BLaER1 treated with 17β-estradiol and CSF1 and Interleukin-3, amounts not matched to agents 10 nM and 100 nM (cell line): ENCODE results near the gene ATF7IP2.
A peak's percentile ranks its signal among the peaks of the same experiment; 100 is the strongest.

Source experiments
- H3K27ac ChIP-seq, 11 experiments: shearing (Covaris generic); formaldehyde crosslinking; 2 replicates each; pipeline ENCODE4 v1.8.1; 2022
- H3K27me3 ChIP-seq, 11 experiments: shearing (Covaris generic); formaldehyde crosslinking; 2 replicates each; pipeline ENCODE4 v1.8.1; 2022
- H3K36me3 ChIP-seq, 11 experiments: shearing (Covaris generic); formaldehyde crosslinking; 2 replicates each; pipeline ENCODE4 v1.8.1; 2022
- H3K4me1 ChIP-seq, 10 experiments: shearing (Covaris generic); formaldehyde crosslinking; 2 replicates each; pipeline ENCODE4 v1.8.1; 2022
- H3K4me2 ChIP-seq, 11 experiments: shearing (Covaris generic); formaldehyde crosslinking; 2 replicates each; pipeline ENCODE4 v1.8.1; 2022
- H3K4me3 ChIP-seq, 10 experiments: shearing (Covaris generic); formaldehyde crosslinking; 2 replicates each; pipeline ENCODE4 v1.8.1; 2022
- H3K9ac ChIP-seq, 11 experiments: shearing (Covaris generic); formaldehyde crosslinking; 2 replicates each; pipeline ENCODE4 v1.8.1; 2022
- H3K9me3 ChIP-seq, 11 experiments: shearing (Covaris generic); formaldehyde crosslinking; replicated peaks in 1 of 11; 2 replicates each; pipeline ENCODE4 v1.8.1; 2022
- H4K20me1 ChIP-seq, 11 experiments: shearing (Covaris generic); formaldehyde crosslinking; 2 replicates each; pipeline ENCODE4 v1.8.1; 2022
- Cebpa-rat ChIP-seq, 11 experiments: shearing (Covaris generic); IDR thresholded peaks; 2 replicates each; pipeline ENCODE4 v1.8.1; 2022

Gene ATF7IP2

GRCh38 chr16:10370096-10370726 lies 15.7 kb upstream of the ATF7IP2 start:
- no peak overlapping the region for H3K4me3 ChIP-seq
- no peaks in the 10 kb centered on the region for H3K4me1 ChIP-seq
- no peaks in the 10 kb centered on the region for H3K27me3 ChIP-seq
- no peaks in the 10 kb centered on the region for H4K20me1 ChIP-seq
- H3K36me3 ChIP-seq = no peaks in the 10 kb centered on the region
- peaks cover 10 to 34% (median 29%) of the 10 kb centered on the region in 11 experiments; a peak in 21 of 22 replicates for H3K9me3 ChIP-seq
- no peak overlapping the region for H3K27ac ChIP-seq
- H3K9ac ChIP-seq = no peak overlapping the region
- no peak overlapping the region for H3K4me2 ChIP-seq
- no peak for TF ChIP-seq Cebpa-rat (IDR thresholded peaks at IDR 0.05)

GRCh38 chr16:10371592-10371991 lies 14.3 kb upstream of the ATF7IP2 start:
- Histone ChIP-seq H3K4me1 (no peaks in the 10 kb centered on the region), H4K20me1 (no peaks in the 10 kb centered on the region), H3K9me3 (peaks cover 24 to 47% (median 41%) of the 10 kb centered on the region in 11 experiments), H3K9ac (no peak overlapping the region), H3K4me2 (no peak overlapping the region), H3K27ac (no peak overlapping the region), H3K4me3 (no peak overlapping the region), H3K36me3 (no peaks in the 10 kb centered on the region), H3K27me3 (no peaks in the 10 kb centered on the region)
- TF ChIP-seq Cebpa-rat (IDR thresholded peaks at IDR 0.05) = no peak

- Histone ChIP-seq H3K36me3 (no peaks in the 10 kb centered on the region), H3K9ac (no peak overlapping the region)
- TF ChIP-seq Cebpa-rat (IDR thresholded peaks at IDR 0.05) = no peak
Measured at GRCh38 chr16:10373556-10373955, 12.3 kb upstream of the ATF7IP2 start.

GRCh38 chr16:10376229-10376628 lies 9.6 kb upstream of the ATF7IP2 start:
- no peaks in the 10 kb centered on the region for H4K20me1 ChIP-seq
- H3K27ac ChIP-seq = no peak overlapping the region
- no peaks in the 10 kb centered on the region for H3K27me3 ChIP-seq
- no peak overlapping the region for H3K9ac ChIP-seq
- peaks cover 25 to 47% (median 38%) of the 10 kb centered on the region in 11 experiments for H3K9me3 ChIP-seq
- H3K36me3 ChIP-seq = no peaks in the 10 kb centered on the region
- H3K4me1 ChIP-seq = no peaks in the 10 kb centered on the region
- no peak overlapping the region for H3K4me2 ChIP-seq
- H3K4me3 ChIP-seq = no peak overlapping the region
- TF ChIP-seq Cebpa-rat (IDR thresholded peaks at IDR 0.05) = no peak

More at GRCh38 chr16:10373556-10373955, 12.3 kb upstream of the ATF7IP2 start:
- Histone ChIP-seq H3K27me3 (no peaks in the 10 kb centered on the region), H3K4me3 (no peak overlapping the region), H4K20me1 (no peaks in the 10 kb centered on the region), H3K4me1 (no peaks in the 10 kb centered on the region), H3K9me3 (peaks cover 33 to 62% (median 52%) of the 10 kb centered on the region in 11 experiments), H3K27ac (no peak overlapping the region), H3K4me2 (no peak overlapping the region)

- H3K4me3 ChIP-seq = no peak overlapping the region
- H3K27me3 ChIP-seq = no peaks in the 10 kb centered on the region
- no peak overlapping the region for H3K9ac ChIP-seq
- peaks cover 18 to 36% (median 31%) of the 10 kb centered on the region in 11 experiments for H3K9me3 ChIP-seq
- H3K4me2 ChIP-seq = no peak overlapping the region
- peaks cover 9 to 22% (median 15%) of the 10 kb centered on the region in 10 experiments; a peak in 16 of 20 replicates for H3K4me1 ChIP-seq
- peaks cover 8 to 15% (median 15%) of the 10 kb centered on the region in 11 experiments; a peak in 21 of 22 replicates for H3K36me3 ChIP-seq
- no peak overlapping the region for H3K27ac ChIP-seq
- TF ChIP-seq Cebpa-rat (IDR thresholded peaks at IDR 0.05) = no peak
- H4K20me1 ChIP-seq = no peaks in the 10 kb centered on the region
Measured at GRCh38 chr16:10383626-10384025, 2.2 kb upstream of the ATF7IP2 start.

GRCh38 chr16:10386517-10387100 lies 748 bp downstream of the ATF7IP2 start:
- no peak for TF ChIP-seq Cebpa-rat (IDR thresholded peaks at IDR 0.05)
- Histone ChIP-seq H3K27ac (peak overlapping the region; percentile 88 to 96 (median 91)), H3K27me3 (no peaks in the 10 kb centered on the region)

GRCh38 chr16:10387188-10387617 lies 1.3 kb downstream of the ATF7IP2 start:
- Histone ChIP-seq H4K20me1 (0 out of 22 replicates have a peak, but pooled peaks cover 0 to under 1% (median 0%) of the 10 kb centered on the region in 11 experiments), H3K9ac (peak overlapping the region; percentile 87 to 96 (median 93); a peak in 18 of 22 replicates), H3K4me1 (peaks cover 10 to 30% (median 19%) of the 10 kb centered on the region in 10 experiments; a peak in 16 of 20 replicates), H3K4me2 (peak overlapping the region; percentile 69 to 85 (median 78)), H3K4me3 (peak overlapping the region; percentile 74 to 96 (median 86)), H3K27me3 (no peaks in the 10 kb centered on the region), H3K9me3 (peaks cover 34 to 71% (median 67%) of the 10 kb centered on the region in 11 experiments), H3K36me3 (peaks cover 12 to 51% (median 50%) of the 10 kb centered on the region in 11 experiments; a peak in 21 of 22 replicates), H3K27ac (peak overlapping the region in 6 of 11 experiments; percentile 90 to 96 (median 92); a peak in 7 of 22 replicates)
- TF ChIP-seq Cebpa-rat (IDR thresholded peaks at IDR 0.05) = no peak

More at GRCh38 chr16:10386517-10387100, 748 bp downstream of the ATF7IP2 start:
- Histone ChIP-seq H3K9me3 (peaks cover 32 to 66% (median 61%) of the 10 kb centered on the region in 11 experiments), H3K36me3 (peaks cover 10 to 45% (median 44%) of the 10 kb centered on the region in 11 experiments; a peak in 21 of 22 replicates), H3K4me1 (peaks cover 12 to 34% (median 21%) of the 10 kb centered on the region in 10 experiments; a peak in 16 of 20 replicates), H3K4me2 (peak overlapping the region; percentile 69 to 85 (median 78)), H3K4me3 (peak overlapping the region; percentile 74 to 96 (median 86)), H3K9ac (peak overlapping the region; percentile 87 to 96 (median 93)), H4K20me1 (no peaks in the 10 kb centered on the region)

GRCh38 chr16:10388988-10389387 lies 3.1 kb downstream of the ATF7IP2 start:
- Histone ChIP-seq H4K20me1 (0 out of 22 replicates have a peak, but pooled peaks cover 0 to 5% (median 0%) of the 10 kb centered on the region in 11 experiments), H3K4me1 (peaks cover 8 to 30% (median 18%) of the 10 kb centered on the region in 10 experiments; a peak in 16 of 20 replicates), H3K9ac (no peak overlapping the region), H3K4me2 (peak overlapping the region in 7 of 11 experiments; percentile 1 to 78 (median 10); a peak in 9 of 22 replicates), H3K4me3 (peak overlapping the region in 5 of 10 experiments; percentile 2 to 85 (median 78); a peak in 3 of 20 replicates), H3K9me3 (peaks cover 47 to 84% (median 81%) of the 10 kb centered on the region in 11 experiments), H3K36me3 (peaks cover 18 to 69% (median 67%) of the 10 kb centered on the region in 11 experiments; a peak in 21 of 22 replicates), H3K27me3 (no peaks in the 10 kb centered on the region), H3K27ac (no peak overlapping the region)
- TF ChIP-seq Cebpa-rat (IDR thresholded peaks at IDR 0.05) = no peak

GRCh38 chr16:10390330-10390729 lies 4.5 kb downstream of the ATF7IP2 start:
- H3K9me3 ChIP-seq = peaks cover 45 to 80% (median 75%) of the 10 kb centered on the region in 11 experiments
- peaks cover 8 to 30% (median 18%) of the 10 kb centered on the region in 10 experiments; a peak in 16 of 20 replicates for H3K4me1 ChIP-seq
- H3K4me3 ChIP-seq = no peak overlapping the region
- H3K27me3 ChIP-seq = no peaks in the 10 kb centered on the region
- H3K36me3 ChIP-seq = peaks cover 24 to 81% (median 73%) of the 10 kb centered on the region in 11 experiments; a peak in 21 of 22 replicates
- no peak overlapping the region for H3K9ac ChIP-seq
- 0 out of 22 replicates have a peak, but pooled peaks cover 0 to 5% (median 0%) of the 10 kb centered on the region in 11 experiments for H4K20me1 ChIP-seq
- H3K27ac ChIP-seq = no peak overlapping the region
- H3K4me2 ChIP-seq = no peak overlapping the region
- no peak for TF ChIP-seq Cebpa-rat (IDR thresholded peaks at IDR 0.05)
